Mesendoderm (in vitro differentiated cells): Measurements from ENCODE around the gene MZF1.

ENCODE experiments used
- DNase-seq: peaks from one replicate; pipeline ENCODE4 v3.0.0; 2013
- H2AK5ac ChIP-seq: 2 replicates; pipeline ENCODE4 v1.6.1; 2013; ENCODE audit warnings: low read length, inconsistent platforms
- H2BK120ac ChIP-seq: 2 replicates; pipeline ENCODE4 v1.6.1; 2013; ENCODE audit warnings: low read depth, mild to moderate bottlenecking, low read length, moderate library complexity, mixed read lengths
- H2BK15ac ChIP-seq: replicated peaks from 2 replicates; pipeline ENCODE4 v1.6.1; 2013; ENCODE audit warnings: low read depth, mild to moderate bottlenecking, moderate library complexity
- H2BK5ac ChIP-seq: 2 replicates; pipeline ENCODE4 v1.6.1; 2013; ENCODE audit warnings: low read length, inconsistent platforms
- H3K18ac ChIP-seq: 2 replicates; pipeline ENCODE4 v1.6.1; 2013; ENCODE audit warnings: mild to moderate bottlenecking, low read length, mixed read lengths
- H3K23ac ChIP-seq: one replicate; pipeline ENCODE4 v1.6.1; 2013; ENCODE audit warnings: low read length
- H3K27ac ChIP-seq: 2 replicates; pipeline ENCODE4 v1.5.1; 2013; ENCODE audit warnings: low read depth, mild to moderate bottlenecking, inconsistent platforms, low read length, moderate library complexity
- H3K27me3 ChIP-seq: 2 replicates; pipeline ENCODE4 v1.6.1; 2013; ENCODE audit warnings: low read length, control low read depth, mild to moderate bottlenecking, inconsistent platforms; ENCODE audit not compliant: insufficient read depth, poor library complexity
- H3K36me3 ChIP-seq: 2 replicates; pipeline ENCODE4 v1.6.1; 2013; ENCODE audit warnings: low read length, inconsistent platforms; ENCODE audit not compliant: control insufficient read depth, insufficient read depth
- H3K4ac ChIP-seq: one replicate; pipeline ENCODE4 v1.6.1; 2013; ENCODE audit warnings: low read depth, mild to moderate bottlenecking, low read length, moderate library complexity
- H3K4me1 ChIP-seq: 2 replicates; pipeline ENCODE4 v1.6.1; 2013; ENCODE audit warnings: low read depth, low read length, inconsistent platforms; ENCODE audit not compliant: control insufficient read depth
- H3K4me2 ChIP-seq: 2 replicates; pipeline ENCODE4 v1.6.1; 2013; ENCODE audit warnings: low read length
- H3K4me3 ChIP-seq: 2 replicates; pipeline ENCODE4 v1.5.1; 2013; ENCODE audit warnings: mild to moderate bottlenecking, low read length
- H3K56ac ChIP-seq: one replicate; pipeline ENCODE4 v1.6.1; 2013; ENCODE audit warnings: low read length
- H3K79me1 ChIP-seq: 2 replicates; pipeline ENCODE4 v1.6.1; 2013; ENCODE audit warnings: low read length, inconsistent platforms
- H3K79me2 ChIP-seq: 2 replicates; pipeline ENCODE4 v1.6.1; 2013; ENCODE audit warnings: mild to moderate bottlenecking, low read length; ENCODE audit not compliant: control insufficient read depth, insufficient read depth
- H3K9ac ChIP-seq: 2 replicates; pipeline ENCODE4 v1.6.1; 2013; ENCODE audit warnings: low read length, inconsistent platforms
- H4K5ac ChIP-seq: one replicate; pipeline ENCODE4 v1.6.1; 2013; ENCODE audit warnings: low read length
- H4K8ac ChIP-seq: one replicate; pipeline ENCODE4 v1.6.1; 2013; ENCODE audit warnings: low read depth, mild to moderate bottlenecking, control low read depth, low read length, moderate library complexity
- WGBS: extraction: QIAGEN DNeasy Blood & Tissue Kit; methylation state at CpG from one replicate; pipeline ENCODE4 v1.1.7; 2013; ENCODE audit warnings: low lambda C conversion rate, missing lambda C conversion rate; ENCODE audit not compliant: insufficient coverage; ENCODE audit errors: extremely low coverage; 5-methylcytosine and 5-hydroxymethylcytosine counted together

Gene MZF1

DNA sequence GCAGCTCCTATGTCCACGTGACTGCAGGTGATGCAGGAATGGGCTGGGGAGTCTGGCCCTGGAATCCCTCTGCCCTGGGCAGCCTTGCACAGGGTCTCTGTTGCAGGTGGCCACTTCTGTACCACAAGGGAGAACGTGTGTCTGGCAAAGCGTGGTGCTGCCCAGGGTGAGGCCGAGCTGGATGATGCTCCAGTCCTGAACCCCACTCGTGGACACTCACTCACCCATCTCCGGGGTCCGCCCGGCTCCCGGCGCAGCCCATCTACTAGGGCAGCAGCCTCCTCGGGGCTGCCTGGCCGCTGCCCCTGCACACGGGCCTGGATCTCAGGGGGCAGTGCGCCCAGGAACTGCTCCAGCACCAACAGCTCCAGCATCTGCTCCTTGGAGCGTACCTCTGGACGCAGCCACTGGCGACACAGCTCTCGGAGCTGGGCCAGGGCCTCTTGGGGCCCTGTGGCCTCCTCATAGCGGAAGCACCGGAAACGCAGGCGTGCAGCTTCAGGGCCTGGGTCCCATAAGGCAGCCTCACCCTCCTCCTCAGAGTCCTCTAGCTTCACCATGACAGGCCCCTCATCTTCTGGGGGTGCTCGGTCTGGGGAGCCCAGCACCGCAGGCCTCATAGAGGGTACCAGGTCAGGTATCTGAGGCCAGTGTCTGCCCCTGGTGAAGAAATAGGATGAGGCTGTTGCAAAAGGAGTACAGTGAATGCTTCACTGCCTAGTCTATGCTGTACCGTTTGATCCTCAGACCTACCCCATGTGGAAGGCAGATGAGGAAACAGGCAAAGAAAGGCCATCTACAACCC lies 2.2 kb downstream of the MZF1 start:
- Histone ChIP-seq H3K18ac (no peak overlapping the region), H2BK15ac (no peak overlapping the region), H3K9ac (no peak overlapping the region), H3K23ac (no peak overlapping the region), H3K79me2 (no peaks in the 10 kb centered on the region), H3K27ac (no peak overlapping the region), H2BK5ac (no peak overlapping the region), H3K36me3 (peaks cover 6% of the 10 kb centered on the region), H4K8ac (no peak overlapping the region), H2AK5ac (no peak overlapping the region), H3K56ac (no peak overlapping the region), H4K5ac (no peak overlapping the region), H3K4me2 (no peak overlapping the region), H3K4ac (no peak overlapping the region), H3K4me1 (peaks cover 3% of the 10 kb centered on the region), H2BK120ac (no peak overlapping the region), H3K27me3 (no peaks in the 10 kb centered on the region), H3K79me1 (no peaks in the 10 kb centered on the region), H3K4me3 (no peak overlapping the region)
- no CpG with 5 or more reads among the region's 25 CpGs for WGBS
- no peak for DNase-seq

DNA sequence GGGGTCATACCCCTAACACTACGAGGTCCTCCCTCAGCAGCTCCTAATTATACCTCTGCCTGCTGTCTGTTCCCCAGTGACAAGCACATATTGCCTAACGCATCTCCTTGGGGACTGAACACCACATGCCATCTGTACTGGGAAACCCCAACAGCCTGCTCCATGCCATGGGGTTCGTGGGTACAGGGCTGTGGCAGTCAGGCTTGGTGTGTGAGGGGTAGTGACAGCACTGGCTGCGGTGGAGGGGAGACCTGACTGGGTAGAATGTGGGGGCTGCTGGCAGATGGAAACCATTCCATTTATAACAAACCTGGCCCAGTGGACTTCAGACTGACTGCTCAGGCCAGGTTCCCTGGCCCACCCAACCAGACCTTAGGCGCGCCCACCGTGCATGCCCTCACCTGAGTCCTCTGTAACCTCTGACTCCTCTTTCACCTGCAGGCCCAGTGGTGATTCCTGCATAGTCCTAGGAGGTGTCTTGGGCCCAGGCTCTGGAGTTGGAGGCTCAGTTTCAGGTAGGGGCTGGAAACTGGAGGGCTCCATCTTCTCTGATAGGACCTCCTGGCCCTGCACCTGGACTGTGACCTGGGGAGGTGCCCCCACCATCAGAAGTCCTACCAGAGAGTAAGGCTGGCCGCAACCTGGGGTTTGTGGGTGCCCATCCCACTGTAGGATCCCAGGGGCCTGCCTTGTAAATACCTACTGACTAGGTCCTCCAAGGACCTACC lies 3.0 kb downstream of the MZF1 start:
- no peak overlapping the region for H3K4me3 ChIP-seq
- H3K56ac ChIP-seq, result no peak overlapping the region
- H4K5ac ChIP-seq, result no peak overlapping the region
- no peak overlapping the region for H3K9ac ChIP-seq
- no peak overlapping the region for H2AK5ac ChIP-seq
- H3K4ac ChIP-seq, result no peak overlapping the region
- H2BK15ac ChIP-seq, result no peak overlapping the region
- H3K18ac ChIP-seq, result no peak overlapping the region
- H3K27ac ChIP-seq, result no peak overlapping the region
- peaks cover 3% of the 10 kb centered on the region for H3K4me1 ChIP-seq
- H3K79me1 ChIP-seq, result no peaks in the 10 kb centered on the region
- H2BK5ac ChIP-seq, result no peak overlapping the region
- no peaks in the 10 kb centered on the region for H3K79me2 ChIP-seq
- DNase-seq, result no peak
- H4K8ac ChIP-seq, result no peak overlapping the region
- no peaks in the 10 kb centered on the region for H3K27me3 ChIP-seq
- no peak overlapping the region for H3K4me2 ChIP-seq
- no peak overlapping the region for H2BK120ac ChIP-seq
- H3K36me3 ChIP-seq, result peaks cover 6% of the 10 kb centered on the region
- no CpG with 5 or more reads among the region's 8 CpGs for WGBS
- H3K23ac ChIP-seq, result no peak overlapping the region

GRCh38 chr19:58569191-58569942 lies 3.8 kb downstream of the MZF1 start:
- H3K4ac ChIP-seq, result no peak overlapping the region
- no peak for DNase-seq
- no peaks in the 10 kb centered on the region for H3K79me2 ChIP-seq
- H3K27ac ChIP-seq, result no peak overlapping the region
- no peak overlapping the region for H3K4me2 ChIP-seq
- no peak overlapping the region for H3K23ac ChIP-seq
- no CpG with 5 or more reads among the region's 6 CpGs for WGBS
- no peak overlapping the region for H2BK15ac ChIP-seq
- H2BK120ac ChIP-seq, result no peak overlapping the region
- H3K36me3 ChIP-seq, result peaks cover 6% of the 10 kb centered on the region
- no peak overlapping the region for H2BK5ac ChIP-seq
- H2AK5ac ChIP-seq, result no peak overlapping the region
- no peak overlapping the region for H4K8ac ChIP-seq
- no peak overlapping the region for H3K18ac ChIP-seq
- H3K56ac ChIP-seq, result no peak overlapping the region
- H3K79me1 ChIP-seq, result no peaks in the 10 kb centered on the region
- peaks cover 3% of the 10 kb centered on the region for H3K4me1 ChIP-seq
- no peaks in the 10 kb centered on the region for H3K27me3 ChIP-seq
- no peak overlapping the region for H4K5ac ChIP-seq
- H3K9ac ChIP-seq, result no peak overlapping the region
- no peak overlapping the region for H3K4me3 ChIP-seq

DNA sequence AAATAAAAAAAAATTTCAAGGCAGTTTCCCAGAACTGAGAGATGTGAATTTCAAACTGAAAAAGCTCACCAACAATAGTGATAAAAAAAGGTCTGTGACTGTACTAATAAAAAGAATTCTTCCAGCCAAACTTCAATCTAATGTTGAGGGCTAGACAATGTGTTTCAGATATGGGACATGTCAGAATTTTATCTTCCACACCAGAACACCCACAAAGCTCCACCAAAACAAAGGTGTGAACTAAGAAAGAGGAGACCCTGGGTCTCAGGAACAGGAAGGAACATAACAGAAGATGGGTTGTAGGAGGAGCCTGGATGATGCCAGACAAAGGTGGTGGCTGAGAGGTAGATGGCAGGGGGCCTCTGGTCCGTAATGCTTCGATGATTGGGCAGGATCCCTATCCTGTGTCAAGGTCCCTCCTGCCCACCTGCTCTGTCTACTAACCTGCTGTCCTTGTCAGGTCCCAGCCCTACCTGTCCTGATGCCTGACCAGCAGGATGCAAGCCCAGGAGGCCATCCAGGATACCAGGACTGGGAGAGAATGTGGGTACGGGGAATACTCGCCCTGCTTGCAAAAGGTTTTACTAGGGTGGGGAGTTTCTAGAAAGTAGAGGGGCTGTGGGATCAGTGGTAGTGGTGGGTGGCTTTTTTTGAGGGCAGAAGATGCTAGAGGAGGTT lies 4.5 kb downstream of the MZF1 start:
- Histone ChIP-seq H2BK5ac (no peak overlapping the region), H4K8ac (no peak overlapping the region), H4K5ac (no peak overlapping the region), H3K27me3 (no peaks in the 10 kb centered on the region), H2BK120ac (no peak overlapping the region), H3K4me2 (no peak overlapping the region), H3K79me2 (no peaks in the 10 kb centered on the region), H3K36me3 (peaks cover 6% of the 10 kb centered on the region), H3K18ac (no peak overlapping the region), H3K4me3 (no peak overlapping the region), H3K79me1 (no peaks in the 10 kb centered on the region), H3K27ac (no peak overlapping the region), H3K56ac (no peak overlapping the region), H2BK15ac (no peak overlapping the region), H3K4ac (no peak overlapping the region), H3K9ac (no peak overlapping the region), H3K23ac (no peak overlapping the region), H3K4me1 (no peaks in the 10 kb centered on the region), H2AK5ac (no peak overlapping the region)
- no peak for DNase-seq
- WGBS, result no CpG with 5 or more reads among the region's 4 CpGs

DNA sequence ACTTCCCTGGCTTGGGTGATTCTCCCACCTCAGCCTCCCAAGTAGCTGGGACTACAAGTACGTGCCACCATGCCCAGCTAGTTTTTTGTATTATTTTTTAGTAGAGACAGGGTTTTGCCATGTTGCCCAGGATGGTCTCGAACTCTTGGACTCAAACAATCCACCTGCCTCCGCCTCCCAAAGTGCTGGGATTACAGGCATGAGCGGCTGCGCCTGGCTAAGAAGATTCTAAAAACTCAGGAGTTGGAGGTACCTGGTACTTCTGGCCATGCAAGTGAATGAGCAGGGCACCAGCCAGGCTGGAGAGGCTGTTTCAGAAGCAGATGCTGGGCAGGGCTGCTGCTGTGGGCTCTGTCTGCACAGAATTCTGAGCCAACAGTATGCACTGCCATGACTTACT lies 6.1 kb downstream of the MZF1 start:
- H3K27ac ChIP-seq, result no peak overlapping the region
- H3K56ac ChIP-seq, result no peak overlapping the region
- H4K8ac ChIP-seq, result no peak overlapping the region
- H3K27me3 ChIP-seq, result no peaks in the 10 kb centered on the region
- no peak overlapping the region for H3K4ac ChIP-seq
- H2AK5ac ChIP-seq, result no peak overlapping the region
- H2BK5ac ChIP-seq, result no peak overlapping the region
- H3K4me3 ChIP-seq, result no peak overlapping the region
- H3K18ac ChIP-seq, result no peak overlapping the region
- H3K36me3 ChIP-seq, result peaks cover 6% of the 10 kb centered on the region
- H3K4me1 ChIP-seq, result no peaks in the 10 kb centered on the region
- H3K79me1 ChIP-seq, result no peaks in the 10 kb centered on the region
- no CpG with 5 or more reads among the region's 5 CpGs for WGBS
- no peak overlapping the region for H4K5ac ChIP-seq
- no peak overlapping the region for H3K9ac ChIP-seq
- DNase-seq, result no peak
- H2BK120ac ChIP-seq, result no peak overlapping the region
- no peak overlapping the region for H3K4me2 ChIP-seq
- no peaks in the 10 kb centered on the region for H3K79me2 ChIP-seq
- no peak overlapping the region for H3K23ac ChIP-seq
- no peak overlapping the region for H2BK15ac ChIP-seq
